GM10248 (cell line): ENCODE data around the gene GFI1B.
"Not testable (repeated sequence)": the region's sequence is repeated elsewhere in the genome, so short reads cannot be mapped to it uniquely, and the experiment has no call there.

Experiments used
- CTCF ChIA-PET: fragments of 300-600 bp; sonication (Branson Sonifier 250); formaldehyde crosslinking; extraction: SDS; loops from one replicate; lab custom pipeline; 2021; ENCODE audit warnings: antibody characterized with exemption; lab: Yijun Ruan, JAX
- POLR2A ChIA-PET: fragments of 350-650 bp; sonication (Branson Sonifier 250); formaldehyde crosslinking; extraction: SDS; loops from one replicate; lab custom pipeline; 2020; ENCODE audit warnings: antibody characterized with exemption; lab: Yijun Ruan, JAX
- DNase-seq: peaks from one replicate; pipeline ENCODE4 v3.0.0; 2012; ENCODE audit errors: extremely low spot score
- CTCF ChIP-seq: IDR thresholded peaks from 2 replicates; pipeline ENCODE4 v1.5.1; 2012; ENCODE audit warnings: mild to moderate bottlenecking, low read depth; ENCODE audit errors: extremely low read depth, missing control alignments, control extremely low read depth

GFI1B gene

GRCh38 chr9:132961002-132961401 lies 17.5 kb upstream of the GFI1B start:
- ChIA-PET POLR2A (no interaction called here), CTCF (interaction anchor here (1.1 to 2.1 kb wide), 2 partner anchors 12 to 61 kb away, joined by 4 read pairs; no protein-coding TSS in a partner anchor)
- no peak for DNase-seq
- no peak for TF ChIP-seq CTCF

- CTCF ChIA-PET, result no interaction called here
- DNase-seq, result no peak
- POLR2A ChIA-PET, result no interaction called here
- no peak for TF ChIP-seq CTCF
Measured at GRCh38 chr9:132965478-132965877, 13.0 kb upstream of the GFI1B start.

GRCh38 chr9:132967908-132968307 lies 10.6 kb upstream of the GFI1B start:
- CTCF ChIA-PET, DNase-seq: not testable (repeated sequence)

GRCh38 chr9:132969783-132970182 lies 8.7 kb upstream of the GFI1B start:
- CTCF ChIA-PET, result interaction anchor here (0.8 to 1.6 kb wide), 2 partner anchors 52 to 67 kb away, joined by 3 to 4 read pairs; no protein-coding TSS in a partner anchor
- no peak for TF ChIP-seq CTCF
- POLR2A ChIA-PET, result no interaction called here

More at GRCh38 chr9:132967908-132968307, 10.6 kb upstream of the GFI1B start:
- POLR2A ChIA-PET, result not testable (repeated sequence)

GRCh38 chr9:132970324-132971062 lies 8.0 kb upstream of the GFI1B start:
- no peak for DNase-seq
- ChIA-PET POLR2A (no interaction called here), CTCF (interaction anchor here (0.8 to 1.6 kb wide), 2 partner anchors 51 to 68 kb away, joined by 3 to 4 read pairs; no protein-coding TSS in a partner anchor)
- no peak for TF ChIP-seq CTCF

More at GRCh38 chr9:132969783-132970182, 8.7 kb upstream of the GFI1B start:
- no peak for DNase-seq

GRCh38 chr9:132973166-132973565 lies 5.3 kb upstream of the GFI1B start:
- ChIA-PET POLR2A (no interaction called here), CTCF (interaction anchor here (0.7 to 3.0 kb wide), 11 partner anchors 9 to 309 kb away, joined by 3 to 13 read pairs (median 5); no protein-coding TSS in a partner anchor)
- TF ChIP-seq CTCF, result no peak
- no peak for DNase-seq

- ChIA-PET POLR2A (no interaction called here), CTCF (interaction anchor here (0.7 to 3.0 kb wide), 11 partner anchors 8 to 309 kb away, joined by 3 to 13 read pairs (median 4); no protein-coding TSS in a partner anchor)
- TF ChIP-seq CTCF, result no peak
- no peak for DNase-seq
Measured at GRCh38 chr9:132973713-132974112, 4.8 kb upstream of the GFI1B start.
